HG02642 (cell line): ENCODE data around the gene SLC19A1.

Experiments
- ATAC-seq: cut with Tn5 transposase; IDR thresholded peaks from one replicate; pipeline ENCODE4 v1.9.1; 2021; ENCODE audit warnings: mild to moderate bottlenecking; ENCODE audit not compliant: unreplicated experiment, poor library complexity

SLC19A1 gene

DNA sequence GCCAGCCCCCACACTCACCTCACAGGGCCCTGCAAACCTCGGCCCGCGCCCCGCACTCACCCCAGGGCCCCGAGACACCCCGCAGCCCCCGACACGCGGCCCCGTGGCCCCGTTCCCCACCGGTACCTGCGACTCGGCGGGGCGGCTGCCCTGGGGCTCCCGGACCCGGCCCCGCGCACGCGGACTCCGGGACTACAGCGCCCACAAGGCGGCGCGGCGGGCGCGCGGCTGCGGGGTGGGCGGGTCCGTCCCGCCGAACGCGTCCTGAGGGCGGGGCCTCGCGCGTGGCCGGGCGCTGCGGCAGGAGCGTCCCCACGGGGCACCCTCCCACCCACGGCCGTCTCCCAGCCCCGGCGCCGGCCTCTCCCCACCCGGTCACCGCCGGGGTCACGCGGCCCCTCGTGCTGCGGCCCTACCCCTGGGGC is at the start of gene SLC19A1:
Gene SLC19A1 (minus strand): TSS at position 199 of the 425 bp plus-strand sequence. CDS start 4,481 bp downstream, outside the sequence.
- peak; percentile 78 for ATAC-seq

DNA sequence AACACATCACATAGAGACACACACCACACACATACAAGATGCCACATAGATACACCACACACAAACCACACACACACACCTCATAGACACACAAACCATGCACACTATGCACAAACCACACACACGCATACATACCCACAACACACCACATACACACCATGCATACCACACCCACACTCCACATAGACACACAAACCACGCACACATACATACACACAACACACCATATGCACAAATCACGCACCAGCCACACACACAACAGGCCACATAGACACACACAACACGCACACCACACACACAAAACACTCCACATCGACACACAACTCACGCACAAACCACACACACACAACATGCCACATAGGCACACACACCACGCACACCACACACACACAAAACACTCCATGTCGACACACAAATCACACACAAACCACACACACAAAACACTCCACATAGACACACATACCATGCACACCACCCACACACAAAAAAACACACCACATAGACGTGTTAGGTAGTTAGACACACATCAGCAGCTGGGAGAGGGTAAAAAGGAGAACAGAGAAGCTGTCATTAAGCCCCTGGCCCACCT is 49.5 kb upstream of the SLC19A1 start:
- no peak for ATAC-seq

DNA sequence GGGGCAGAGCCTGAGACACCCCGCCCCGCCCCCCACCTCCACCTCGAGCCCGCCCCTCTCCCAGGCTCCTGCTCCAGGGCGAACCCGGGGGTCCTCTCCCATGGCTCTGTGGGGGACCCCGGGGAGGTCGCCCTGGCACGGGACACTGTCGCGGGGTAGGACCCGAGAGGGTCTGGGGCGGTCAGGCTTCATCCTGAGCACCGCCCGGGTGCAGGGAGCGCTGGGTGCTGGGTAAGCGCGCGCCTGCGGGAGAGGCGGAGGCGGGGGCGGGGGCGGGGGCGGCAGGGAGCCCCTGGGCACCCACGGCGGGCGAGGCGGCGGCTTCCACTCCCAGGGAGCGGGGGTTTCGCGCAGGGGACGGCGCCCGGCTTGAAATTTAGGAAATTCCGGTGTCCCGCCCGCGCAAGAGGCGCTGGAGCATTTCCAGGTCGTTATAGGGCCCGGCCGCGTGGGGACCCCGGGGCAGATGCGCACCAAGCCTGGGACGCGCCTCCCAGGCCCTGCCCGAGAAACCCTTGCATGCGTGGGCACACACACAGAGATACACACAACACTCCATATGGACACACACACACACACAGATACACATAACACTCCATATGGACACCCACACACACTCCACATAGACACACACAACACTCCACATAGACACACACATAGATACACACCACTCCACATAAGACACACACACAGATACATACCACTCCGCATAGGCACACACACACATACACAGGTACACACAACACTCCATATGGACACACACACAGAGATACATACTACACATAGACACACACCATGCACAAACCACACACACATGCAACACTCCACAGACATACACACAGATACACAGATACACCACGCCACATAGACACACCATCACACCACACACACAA is 48.7 kb upstream of the SLC19A1 start:
- peak; percentile 42 for ATAC-seq

DNA sequence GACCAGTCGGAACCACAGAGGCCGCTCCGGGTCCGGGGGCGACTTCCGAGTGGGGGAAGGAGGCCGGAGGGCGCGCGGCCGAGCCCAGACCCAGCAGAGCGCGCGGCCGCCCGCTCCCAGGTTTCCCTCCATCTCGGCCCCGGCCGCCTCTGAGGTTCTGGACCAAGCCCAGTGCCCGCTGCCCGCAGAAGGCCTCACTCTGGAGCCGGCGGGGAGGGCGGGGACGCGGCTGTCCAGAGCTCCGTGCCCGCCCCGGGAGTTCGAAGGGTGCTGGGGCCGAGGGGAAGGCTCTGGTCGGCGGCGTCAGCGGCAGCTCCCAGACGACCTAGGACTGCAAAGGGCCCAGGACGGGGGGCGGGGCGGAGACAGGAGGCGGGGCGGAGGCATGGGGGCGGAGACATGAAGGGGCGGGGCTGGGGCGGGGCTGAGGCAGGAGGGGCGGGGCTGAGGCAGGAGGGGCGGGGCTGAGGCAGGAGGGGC is 48.0 kb upstream of the SLC19A1 start:
- peak; percentile 40 for ATAC-seq

DNA sequence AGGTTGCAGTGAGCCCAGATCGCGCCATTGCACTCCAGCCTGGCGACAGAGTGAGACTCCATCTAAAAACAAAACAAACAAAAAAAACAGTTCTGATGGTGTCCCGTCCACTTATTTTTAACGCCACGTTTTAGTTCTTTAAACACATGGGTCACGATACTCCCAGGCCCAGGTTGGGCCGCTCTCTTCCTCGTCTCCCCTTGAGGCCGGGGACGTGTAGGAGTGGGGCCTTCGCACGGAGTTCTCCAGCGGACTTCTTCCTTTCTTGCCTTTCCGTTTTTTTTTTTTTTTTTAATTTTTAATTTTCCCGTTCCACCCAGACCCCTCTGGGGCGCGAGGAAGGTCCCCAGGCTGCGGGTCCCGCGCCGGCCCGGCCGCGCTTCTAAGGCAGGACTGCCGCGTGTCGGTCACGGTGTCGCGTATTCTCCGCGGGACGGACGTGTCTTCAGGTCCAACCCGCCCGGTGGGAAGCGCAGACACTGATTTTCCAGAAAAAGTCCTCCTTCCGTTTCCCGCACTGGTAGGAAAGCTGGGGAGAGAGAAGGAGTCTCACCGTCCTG is 47.5 kb upstream of the SLC19A1 start:
- ATAC-seq: no peak

DNA sequence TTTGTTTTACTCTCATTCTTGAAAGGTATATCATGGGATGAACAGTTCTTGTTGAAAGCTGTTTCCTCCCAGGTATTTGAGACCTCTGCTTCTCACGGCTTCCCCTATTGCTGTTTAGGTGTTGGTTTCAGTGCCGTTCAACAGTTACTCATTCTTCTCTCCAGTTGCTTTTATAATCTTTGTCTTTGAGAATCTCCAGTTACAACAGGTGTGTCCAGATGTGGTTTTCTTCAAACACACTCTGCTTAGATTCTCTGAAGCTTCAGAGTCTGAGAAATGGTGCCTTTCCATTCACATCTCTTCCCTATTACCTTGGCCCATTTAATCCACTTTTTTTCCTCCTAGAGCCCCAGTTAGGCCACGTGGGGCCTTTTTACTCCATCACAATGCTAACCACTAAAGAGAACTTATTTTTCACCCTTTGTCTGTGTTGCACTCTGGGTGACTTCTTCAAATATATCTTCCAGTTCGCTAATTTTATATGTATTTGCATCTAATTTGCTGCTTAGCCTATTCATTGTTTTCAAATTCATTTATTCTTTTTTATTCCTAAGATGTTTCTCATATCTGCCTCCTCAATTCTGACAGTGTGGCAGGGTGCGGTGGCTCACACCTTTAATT is 46.7 kb upstream of the SLC19A1 start:
- no peak for ATAC-seq

DNA sequence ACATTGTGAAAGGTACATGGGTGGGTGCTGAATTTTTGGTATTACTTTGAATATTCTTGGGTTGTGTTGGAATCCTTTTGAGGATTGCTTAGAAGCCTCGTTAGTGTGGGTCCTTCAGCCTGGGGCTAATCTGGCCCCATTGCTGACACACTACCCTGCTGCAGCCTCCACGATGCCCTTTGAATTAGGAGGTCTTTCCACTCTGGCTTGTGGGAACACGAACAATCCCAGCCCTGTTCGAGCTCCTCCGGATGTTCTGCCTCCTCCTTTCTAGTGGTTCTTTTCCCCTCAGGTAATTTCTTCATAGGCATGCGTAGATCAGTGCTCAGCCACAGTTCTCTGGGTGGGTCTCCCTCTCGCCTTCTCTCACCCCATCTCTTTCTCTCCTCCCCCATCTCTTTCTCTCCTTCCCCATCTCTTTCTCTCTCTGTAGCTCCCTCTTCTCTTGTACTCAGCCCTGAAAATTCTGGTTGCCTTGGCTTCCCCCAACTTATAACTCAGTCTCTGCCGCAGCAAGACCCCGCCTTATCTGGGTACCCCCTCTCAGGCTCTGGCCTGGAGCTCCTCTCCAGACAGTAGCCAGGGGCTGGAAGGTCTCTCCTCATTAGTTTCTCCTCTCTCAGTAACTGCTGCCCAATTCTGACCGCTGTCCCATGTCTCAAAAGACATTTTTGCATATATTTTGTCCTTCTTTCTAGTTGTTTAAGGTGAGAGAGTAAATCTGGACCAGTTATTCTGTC is 46.0 kb upstream of the SLC19A1 start:
- no peak for ATAC-seq

DNA sequence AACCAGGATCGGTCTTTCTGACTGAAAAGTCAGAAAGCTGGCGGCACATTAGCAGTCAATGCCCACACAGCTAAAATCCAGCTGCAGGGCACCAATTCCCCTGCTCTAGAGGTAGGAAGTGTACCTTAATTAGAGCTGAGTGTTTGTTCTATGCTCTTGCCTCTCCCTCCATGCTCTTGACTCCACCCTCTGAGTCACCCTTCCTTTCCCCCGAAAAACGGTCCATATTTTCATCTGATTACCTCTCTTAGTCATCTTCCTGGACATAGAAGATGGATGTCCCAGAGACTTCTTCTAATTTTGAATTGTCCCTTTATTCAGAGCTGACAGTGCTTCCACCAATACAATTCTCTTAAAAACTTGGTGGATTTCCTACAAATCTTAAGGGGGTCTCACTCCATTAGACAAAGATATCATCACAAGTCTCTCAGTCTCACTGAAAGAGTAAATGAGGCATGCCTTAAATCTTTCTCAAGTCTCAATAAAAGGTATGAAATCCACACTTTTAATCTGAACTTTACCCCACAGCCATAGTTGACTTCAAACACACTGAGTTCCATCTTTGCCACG is 44.1 kb upstream of the SLC19A1 start:
- ATAC-seq: no peak

DNA sequence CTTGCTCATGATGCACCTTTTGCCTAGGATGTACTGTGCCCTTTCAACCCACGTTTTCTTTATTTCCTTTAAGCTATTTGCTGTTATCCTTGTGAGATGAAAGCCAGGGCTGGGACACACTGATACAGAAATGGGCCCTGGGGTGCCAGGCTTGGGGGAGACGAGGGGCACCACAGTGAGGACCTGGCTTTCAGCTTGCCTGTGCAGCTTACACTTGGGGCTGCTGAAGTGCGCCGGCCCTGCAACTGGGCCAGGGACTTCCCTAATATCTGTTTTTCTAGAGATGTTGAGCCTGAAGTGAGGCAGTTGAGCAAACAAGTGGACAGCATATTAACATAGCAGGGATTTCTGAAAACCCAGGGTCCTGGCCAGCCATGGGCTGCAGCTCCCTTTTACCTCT is 42.5 kb upstream of the SLC19A1 start:
- no peak for ATAC-seq

DNA sequence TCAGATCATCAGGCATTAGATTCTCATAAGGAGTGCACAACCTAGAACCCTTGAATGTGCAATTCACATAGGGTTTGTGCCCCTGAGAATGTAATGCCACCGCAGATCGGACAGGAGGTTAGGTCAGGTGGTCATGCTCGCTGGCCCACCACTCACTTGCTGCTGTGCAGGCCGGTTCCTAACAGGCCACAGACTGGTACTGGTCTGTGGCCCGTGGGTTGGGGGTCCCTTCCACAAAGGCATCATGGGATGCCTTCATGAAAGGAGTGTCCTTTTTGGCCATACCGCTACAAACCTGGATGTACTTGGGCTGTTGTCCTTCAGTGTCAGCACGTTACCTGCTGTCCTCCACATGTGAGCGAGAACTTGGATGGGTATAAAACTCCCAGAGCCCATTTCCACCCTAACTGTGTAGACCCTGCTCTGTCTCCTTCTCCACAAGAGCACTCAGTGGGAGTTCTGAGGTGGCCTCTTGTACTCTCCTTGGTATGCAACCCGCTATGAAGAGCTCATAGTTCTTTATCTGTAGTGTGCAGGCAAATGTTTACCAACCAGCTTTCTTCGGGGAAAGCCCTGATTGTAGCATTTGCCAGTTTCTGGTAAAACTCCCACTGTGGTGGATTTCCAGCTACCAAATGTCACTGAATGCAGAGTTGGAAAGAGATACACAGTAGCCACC is 41.7 kb upstream of the SLC19A1 start:
- no peak for ATAC-seq

DNA sequence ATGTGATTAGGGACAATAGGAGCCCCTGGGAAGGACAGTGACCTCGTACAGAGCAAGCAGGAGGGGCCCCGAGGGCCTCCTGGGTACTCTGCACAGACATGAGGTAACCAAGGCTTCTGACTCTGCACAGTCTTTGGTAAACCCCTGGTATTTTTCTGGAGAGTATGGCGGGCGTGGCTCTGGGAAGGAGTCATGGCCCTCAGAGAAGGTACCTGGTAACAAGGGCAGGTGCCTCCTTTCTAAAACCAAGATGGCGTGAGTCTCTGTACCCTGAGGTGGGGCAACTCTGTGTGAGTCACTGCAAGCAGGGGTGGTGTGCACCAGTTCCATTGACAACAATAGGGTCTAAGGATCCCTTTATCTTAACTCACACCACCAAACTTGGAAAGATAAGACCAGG is 39.9 kb upstream of the SLC19A1 start:
- no peak for ATAC-seq

DNA sequence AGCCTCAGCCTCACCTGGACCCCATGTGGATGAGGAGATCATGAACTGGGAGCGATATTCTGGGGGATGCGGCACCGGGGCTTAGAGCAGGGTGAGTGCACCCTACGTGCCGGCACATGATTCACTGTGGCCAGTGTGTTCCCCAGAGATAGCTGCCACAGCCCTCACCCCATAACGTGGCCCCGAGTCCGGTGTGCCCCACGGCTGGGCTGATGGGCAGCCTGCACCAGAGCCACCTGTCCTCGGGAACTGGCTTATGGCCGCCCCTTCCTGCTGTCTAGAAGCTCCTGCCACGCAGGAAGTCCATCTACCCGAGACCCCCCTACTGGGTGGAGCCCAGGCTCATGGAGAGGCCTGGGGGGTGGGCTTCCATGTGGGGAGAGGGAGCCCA is 39.1 kb upstream of the SLC19A1 start:
- no peak for ATAC-seq

DNA sequence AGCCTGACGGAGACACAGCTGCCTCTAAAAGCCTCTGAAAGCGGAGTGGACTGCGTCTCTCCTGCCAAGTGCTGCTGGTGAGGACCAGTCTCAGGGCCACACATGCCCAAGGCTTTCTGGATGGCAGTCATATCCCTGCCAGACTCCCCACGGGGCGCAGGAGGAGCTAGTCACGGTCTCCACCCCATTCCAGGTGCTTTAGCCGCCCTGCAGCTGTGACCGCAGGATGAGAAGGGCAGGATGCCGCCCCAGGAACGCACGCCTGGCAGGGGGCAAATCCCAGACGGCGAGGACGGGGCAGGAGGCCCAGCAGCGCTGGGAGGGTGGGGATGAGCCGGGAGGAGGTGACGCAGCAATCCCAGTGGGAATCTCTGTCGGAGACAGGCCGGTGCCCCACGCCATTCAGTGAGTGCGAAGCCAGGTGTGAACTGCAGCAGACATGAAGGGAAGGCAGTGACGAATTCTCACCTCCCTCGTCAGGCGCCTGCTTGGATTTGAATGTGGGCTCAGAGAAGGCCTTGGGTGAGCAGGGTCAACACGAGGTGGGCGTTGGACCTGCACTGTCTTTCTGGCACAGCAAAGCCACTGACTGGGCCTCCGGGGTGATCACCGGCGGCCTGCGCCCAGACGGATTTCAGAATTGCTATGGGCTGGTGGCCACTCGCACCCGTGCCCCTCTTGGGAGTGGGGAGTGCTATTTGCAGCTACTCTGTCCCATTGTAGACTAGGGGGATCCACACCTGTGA is 38.5 kb upstream of the SLC19A1 start:
- ATAC-seq: no peak

DNA sequence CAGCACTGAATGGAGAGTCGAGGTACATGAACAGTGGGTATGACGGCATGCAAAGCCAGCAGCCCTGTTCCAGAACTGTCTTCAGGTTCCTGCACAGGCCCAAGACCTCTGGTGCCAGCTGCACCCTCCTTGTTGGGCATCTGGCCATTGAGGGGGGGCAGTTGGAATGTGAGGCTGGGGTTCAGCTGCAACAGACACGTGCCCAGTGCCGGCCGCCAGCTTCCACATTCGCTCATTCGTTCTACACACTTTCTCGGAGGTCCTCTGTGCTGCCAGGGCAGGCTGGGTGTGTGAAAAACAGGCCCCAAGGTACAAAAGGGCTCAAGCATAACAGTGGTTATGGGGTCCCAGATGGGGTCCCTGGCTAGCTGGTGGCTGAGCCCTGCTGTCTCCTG is 37.9 kb upstream of the SLC19A1 start:
- ATAC-seq: no peak

DNA sequence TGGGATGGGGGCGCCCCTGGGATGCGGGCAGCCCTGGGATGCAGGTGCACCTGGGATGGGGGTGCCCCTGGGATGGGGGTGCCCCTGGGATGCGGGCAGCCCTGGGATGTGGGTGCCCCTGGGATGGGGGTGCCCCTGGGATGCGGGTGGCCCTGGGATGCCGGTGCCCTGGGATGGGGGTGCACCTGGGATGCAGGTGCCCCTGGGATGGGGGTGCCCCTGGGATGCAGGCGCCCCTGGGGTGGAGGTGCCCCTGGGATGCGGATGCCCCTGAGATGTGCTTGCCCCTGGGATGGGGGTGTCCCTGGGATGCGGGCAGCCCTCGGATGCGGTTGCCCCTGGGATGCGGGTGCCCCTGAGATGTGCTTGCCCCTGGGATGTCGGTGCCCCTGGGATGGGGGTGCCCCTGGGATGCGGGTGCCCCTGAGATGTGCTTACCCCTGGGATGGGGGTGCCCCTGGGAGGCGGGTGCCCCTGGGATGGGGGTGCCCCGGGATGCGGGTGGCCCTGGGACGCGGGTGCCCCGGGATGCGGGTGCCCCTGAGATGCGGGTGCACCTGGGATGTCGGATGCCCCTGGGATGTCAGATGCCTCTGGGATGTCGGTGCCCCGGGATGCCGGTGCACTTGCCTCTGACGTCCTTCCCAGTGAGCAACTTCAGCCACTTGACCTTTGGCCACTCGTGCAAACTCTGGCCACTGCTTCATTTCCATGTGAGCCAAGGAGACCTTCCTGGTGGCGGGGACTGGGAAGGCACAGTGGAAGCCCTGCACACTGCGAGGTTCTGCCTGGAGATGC is 37.3 kb upstream of the SLC19A1 start:
- no peak for ATAC-seq

DNA sequence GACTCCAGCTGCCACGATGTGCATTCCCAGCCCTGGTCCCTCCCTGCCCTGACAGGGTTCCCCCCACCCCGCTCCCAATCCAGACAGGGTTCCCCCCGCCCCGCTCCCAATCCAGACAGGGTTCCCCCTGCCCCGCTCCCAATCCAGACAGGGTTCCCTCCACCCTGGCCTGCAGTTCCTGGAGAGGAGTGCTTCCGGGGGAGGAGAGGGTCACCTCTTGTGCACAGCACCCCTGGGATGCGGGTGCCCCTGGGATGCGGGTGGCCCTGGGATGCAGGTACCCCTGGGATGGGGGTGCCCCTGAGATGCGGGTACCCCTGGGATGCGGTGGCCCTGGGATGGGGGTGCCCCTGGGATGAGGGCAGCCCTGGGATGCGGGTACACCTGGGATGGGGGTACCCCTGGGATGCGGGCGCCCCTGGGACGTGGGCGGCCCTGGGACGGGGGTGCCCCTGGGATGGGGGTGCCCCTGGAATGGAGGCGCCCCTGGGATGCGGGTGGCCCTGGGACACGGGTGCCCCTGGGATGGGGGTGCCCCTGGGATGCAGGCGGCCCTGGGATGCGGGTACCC is 36.7 kb upstream of the SLC19A1 start:
- no peak for ATAC-seq

DNA sequence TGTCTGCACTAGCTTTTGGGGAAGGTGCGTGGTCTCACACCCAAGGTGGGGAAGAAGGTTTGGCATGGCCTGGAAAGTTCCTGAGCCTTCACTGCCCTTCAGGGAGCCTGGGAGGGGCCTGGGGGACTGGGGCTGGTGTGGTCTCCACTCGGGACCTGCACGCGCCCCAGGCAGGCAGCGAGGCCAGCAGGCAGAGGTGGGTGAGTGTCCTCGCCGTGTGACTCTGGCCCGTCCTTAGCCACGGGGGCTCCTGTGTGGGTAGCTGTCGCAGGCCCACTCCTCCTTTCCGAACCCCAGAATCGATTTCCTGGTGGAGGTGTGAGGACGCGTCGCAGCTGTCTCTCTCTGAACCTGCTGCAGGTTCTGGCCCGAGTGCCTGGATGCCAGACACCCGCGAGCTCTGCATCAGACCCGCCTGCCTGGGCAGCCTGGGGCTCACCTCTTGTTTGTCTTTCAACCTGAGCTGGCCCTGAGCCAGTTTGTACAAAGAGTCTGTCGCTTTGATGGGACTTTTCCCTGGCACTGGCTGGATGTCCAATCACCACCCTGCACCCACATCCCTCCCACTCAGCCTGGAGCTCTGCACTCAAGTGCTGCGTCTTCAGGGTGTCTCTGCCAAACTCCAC is 36.0 kb upstream of the SLC19A1 start:
- ATAC-seq: no peak
